Measurements from ENCODE around the gene SOX1.

- TF ChIP-seq CTCF (conservative IDR thresholded peaks at IDR 0.05; ENCODE audit: low read length) = no peak
- no peak for TF ChIP-seq EZH2phosphoT487 (IDR thresholded peaks at IDR 0.05; ENCODE audit: borderline replicate concordance, low read depth, low read length)
Measured at GRCh38 chr13:112098699-112099098, 31.8 kb downstream of the SOX1 start.

All from OCI-LY7 (cell line).